GM06990 (cell line): Measurements from ENCODE around the gene ATRX.
"Not testable (repeated sequence)": the region's sequence is repeated elsewhere in the genome, so short reads cannot be mapped to it uniquely, and the experiment has no call there.

Experiments
- DNase-seq: peaks from one replicate; pipeline ENCODE4 v3.0.0-alpha.2; 2011; ENCODE audit not compliant: insufficient read length; ENCODE audit errors: extremely low read depth
- H3K27me3 ChIP-seq: replicated peaks from 2 replicates; pipeline ENCODE4 v1.6.0; 2011; ENCODE audit warnings: low read length; ENCODE audit not compliant: control insufficient read depth, insufficient read depth
- H3K36me3 ChIP-seq: 2 replicates; pipeline ENCODE4 v1.5.1; 2011; ENCODE audit warnings: low read length; ENCODE audit not compliant: control insufficient read depth, insufficient read depth
- H3K4me3 ChIP-seq: replicated peaks from 2 replicates; pipeline ENCODE4 v1.5.1; 2011; ENCODE audit warnings: low read depth, mild to moderate bottlenecking, control low read depth, low read length
- TF ChIP-seq, protein P1 (sequence below): IDR thresholded peaks from 2 replicates; pipeline ENCODE4 v1.5.1; 2011; ENCODE audit warnings: low read length, control low read depth, mild to moderate bottlenecking, inconsistent platforms; ENCODE audit not compliant: insufficient read depth, poor library complexity, severe bottlenecking

ATRX gene

DNA sequence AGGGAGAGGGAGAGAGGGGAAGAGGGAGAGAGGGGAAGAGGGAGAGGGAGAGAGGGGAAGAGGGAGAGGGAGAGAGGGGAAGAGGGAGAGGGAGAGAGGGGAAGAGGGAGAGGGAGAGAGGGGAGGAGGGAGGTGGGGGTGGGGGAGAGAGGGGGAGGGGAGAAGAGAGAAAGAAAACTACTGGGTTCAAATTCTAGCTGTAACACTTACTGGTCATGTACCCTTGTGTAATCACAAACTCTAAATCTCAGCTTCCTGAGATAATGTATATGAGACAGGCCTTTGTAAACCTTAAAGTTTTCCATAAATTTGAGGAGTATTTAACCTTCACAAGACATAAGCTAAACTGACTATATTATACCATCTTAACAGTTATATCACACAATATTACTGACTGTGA, 229.7 kb downstream of the ATRX start:
- H3K4me3 ChIP-seq, result no peak overlapping the region
- no peaks in the 10 kb centered on the region for H3K36me3 ChIP-seq
- TF ChIP-seq, protein P1, sequence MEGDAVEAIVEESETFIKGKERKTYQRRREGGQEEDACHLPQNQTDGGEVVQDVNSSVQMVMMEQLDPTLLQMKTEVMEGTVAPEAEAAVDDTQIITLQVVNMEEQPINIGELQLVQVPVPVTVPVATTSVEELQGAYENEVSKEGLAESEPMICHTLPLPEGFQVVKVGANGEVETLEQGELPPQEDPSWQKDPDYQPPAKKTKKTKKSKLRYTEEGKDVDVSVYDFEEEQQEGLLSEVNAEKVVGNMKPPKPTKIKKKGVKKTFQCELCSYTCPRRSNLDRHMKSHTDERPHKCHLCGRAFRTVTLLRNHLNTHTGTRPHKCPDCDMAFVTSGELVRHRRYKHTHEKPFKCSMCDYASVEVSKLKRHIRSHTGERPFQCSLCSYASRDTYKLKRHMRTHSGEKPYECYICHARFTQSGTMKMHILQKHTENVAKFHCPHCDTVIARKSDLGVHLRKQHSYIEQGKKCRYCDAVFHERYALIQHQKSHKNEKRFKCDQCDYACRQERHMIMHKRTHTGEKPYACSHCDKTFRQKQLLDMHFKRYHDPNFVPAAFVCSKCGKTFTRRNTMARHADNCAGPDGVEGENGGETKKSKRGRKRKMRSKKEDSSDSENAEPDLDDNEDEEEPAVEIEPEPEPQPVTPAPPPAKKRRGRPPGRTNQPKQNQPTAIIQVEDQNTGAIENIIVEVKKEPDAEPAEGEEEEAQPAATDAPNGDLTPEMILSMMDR, result no peak
- H3K27me3 ChIP-seq, result no peaks in the 10 kb centered on the region
- DNase-seq, result no peak

DNA sequence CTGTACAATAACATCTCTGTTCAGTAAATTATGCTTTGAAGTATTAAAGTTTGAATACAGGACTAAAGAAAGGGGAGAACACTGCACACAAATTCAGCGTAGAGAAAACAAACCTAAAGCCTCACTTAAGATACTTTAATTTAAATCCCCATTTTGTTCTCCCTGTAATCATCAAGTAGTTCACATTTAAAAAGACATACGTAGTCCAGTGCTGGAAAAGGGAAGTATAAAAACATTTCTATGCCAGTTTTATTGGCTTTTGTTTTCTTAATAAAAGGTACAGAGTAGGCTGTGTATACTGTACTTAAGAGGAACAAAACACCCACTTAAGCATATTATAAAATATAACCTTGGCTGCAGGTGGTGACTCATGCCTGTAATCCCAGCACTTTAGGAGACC, 237.3 kb downstream of the ATRX start:
- H3K4me3 ChIP-seq, result no peak overlapping the region
- TF ChIP-seq, protein P1, result no peak
- no peaks in the 10 kb centered on the region for H3K27me3 ChIP-seq
- DNase-seq, result no peak
- H3K36me3 ChIP-seq, result no peaks in the 10 kb centered on the region

DNA sequence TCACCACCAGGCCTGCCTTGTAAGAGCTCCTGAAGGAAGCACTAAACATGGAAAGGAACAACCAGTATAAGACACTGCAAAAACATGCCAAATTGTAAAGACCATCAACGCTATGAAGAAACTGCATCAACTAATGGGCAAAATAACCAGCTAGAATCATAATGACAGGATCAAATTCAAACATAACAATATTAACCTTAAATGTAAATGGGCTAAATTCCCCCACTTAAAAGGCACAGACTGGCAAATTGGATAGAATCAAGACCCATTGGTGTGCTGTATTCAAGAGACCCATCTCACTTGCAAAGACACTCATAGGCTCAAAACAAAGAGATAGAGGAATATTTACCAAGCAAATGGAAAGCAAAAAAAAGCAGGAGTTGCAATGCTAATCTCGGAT, 246.2 kb downstream of the ATRX start:
- DNase-seq, H3K36me3 ChIP-seq, H3K27me3 ChIP-seq, H3K4me3 ChIP-seq: not testable (repeated sequence)

DNA sequence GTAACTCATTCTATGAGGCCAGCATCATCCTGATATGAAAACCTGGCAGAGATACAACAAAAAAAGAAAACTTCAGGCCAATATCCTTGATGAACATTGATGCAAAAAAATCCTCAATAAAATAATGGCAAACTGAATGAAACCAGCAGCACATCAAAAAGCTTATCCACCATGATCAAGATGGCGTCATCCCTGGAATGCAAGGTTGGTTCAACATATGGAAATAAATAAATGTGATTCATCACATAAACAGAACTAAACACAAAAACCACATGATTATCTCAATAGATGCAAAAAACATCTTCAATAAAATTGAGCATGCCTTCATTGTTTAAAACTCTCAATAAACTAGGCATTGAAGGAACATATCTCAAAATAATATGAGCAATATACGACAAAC, 254.8 kb downstream of the ATRX start:
- DNase-seq, H3K27me3 ChIP-seq, H3K4me3 ChIP-seq, H3K36me3 ChIP-seq: not testable (repeated sequence)

DNA sequence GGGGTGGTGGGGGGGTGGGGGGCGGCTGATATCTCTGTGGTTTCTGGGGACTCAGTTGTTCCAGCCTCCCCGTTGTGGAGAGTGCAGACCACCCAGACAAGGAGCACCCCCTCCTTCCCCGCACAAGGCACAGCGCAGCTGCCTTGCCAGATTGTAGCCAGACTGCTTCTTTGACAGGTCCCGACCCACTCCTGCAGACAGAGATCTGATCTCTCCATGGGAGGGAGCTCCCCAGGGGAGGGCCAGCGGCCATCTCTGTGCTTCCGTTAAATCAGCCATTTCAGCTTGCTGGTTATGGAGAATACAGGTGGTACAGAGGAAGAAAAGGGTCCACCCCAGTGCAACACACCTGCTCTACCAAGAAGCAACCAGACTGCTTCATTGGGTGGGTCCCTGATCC, 258.0 kb downstream of the ATRX start:
- TF ChIP-seq, protein P1, result no peak
- Histone ChIP-seq H3K4me3 (no peak overlapping the region), H3K27me3 (no peaks in the 10 kb centered on the region)

DNA sequence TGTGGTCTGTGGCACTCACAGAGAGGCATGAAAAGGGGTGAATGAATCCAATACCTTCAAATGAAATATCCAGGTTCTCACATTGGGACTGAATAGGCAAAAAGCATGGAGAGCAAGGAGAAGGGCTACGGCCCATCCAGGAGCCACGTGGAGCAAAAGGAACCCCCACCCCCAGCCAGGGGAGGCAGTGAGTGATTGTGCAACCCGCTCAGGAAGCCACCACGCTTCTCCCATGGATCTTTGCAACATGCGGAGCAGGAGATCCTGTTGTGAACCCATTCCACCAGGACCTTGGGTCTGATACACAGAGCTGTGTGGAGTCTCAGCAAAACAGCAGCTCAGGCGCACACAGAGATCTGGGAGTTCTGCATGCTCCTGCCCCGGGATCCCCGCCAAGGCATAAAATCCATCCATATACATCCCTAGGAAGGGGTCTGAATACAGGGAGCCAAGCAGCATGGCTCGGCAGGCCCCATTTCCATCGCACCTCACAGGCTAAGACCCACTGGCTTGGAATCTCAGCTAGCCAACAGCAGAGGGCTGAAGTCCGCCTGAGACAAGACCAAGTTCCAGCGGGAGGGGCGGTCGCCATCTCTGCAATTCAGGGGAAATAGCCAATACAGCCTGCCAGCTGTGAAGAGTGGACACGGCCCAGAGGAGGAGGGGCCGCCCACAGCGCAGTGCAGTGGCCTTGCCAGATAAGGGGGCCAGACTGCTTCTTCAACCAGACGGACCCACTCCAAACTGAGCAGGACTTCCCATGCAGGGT, 258.6 kb downstream of the ATRX start:
- DNase-seq, result no peak
- H3K36me3 ChIP-seq, result no peaks in the 10 kb centered on the region

More for the DNA sequence above, 258.0 kb downstream of the ATRX start:
- no peaks in the 10 kb centered on the region for H3K36me3 ChIP-seq
- DNase-seq, result no peak

More for the DNA sequence above, 258.6 kb downstream of the ATRX start:
- H3K27me3 ChIP-seq, result no peaks in the 10 kb centered on the region
- H3K4me3 ChIP-seq, result no peak overlapping the region
- TF ChIP-seq, protein P1, result no peak
